ENCODE measurements around the gene FNBP1.

FNBP1 gene

GRCh38 chr9:130054325-130054786, 11.4 kb upstream of the FNBP1 start:
- CTCF ChIA-PET: interaction anchor here (0.6 kb wide), 4 partner anchors 139 to 264 kb away, joined by 3 to 4 read pairs (median 3); no protein-coding TSS in a partner anchor
- TF ChIP-seq ZNF19 (tag by site-specific recombination; IDR thresholded peaks at IDR 0.05; ENCODE audit: low read depth) (no peak), BCL11A (tag by site-specific recombination; IDR thresholded peaks at IDR 0.05; ENCODE audit: low read depth) (no peak), OVOL3 (tag by site-specific recombination; IDR thresholded peaks at IDR 0.05) (no peak), ZNF843 (tag by site-specific recombination; IDR thresholded peaks at IDR 0.05) (no peak), ZNF10 (tag by site-specific recombination; IDR thresholded peaks at IDR 0.05) (no peak), ZNF548 (tag by site-specific recombination; IDR thresholded peaks at IDR 0.05) (no peak), ZNF76 (tag by site-specific recombination; IDR thresholded peaks at IDR 0.05; ENCODE audit: borderline replicate concordance, low read depth) (no peak), SP2 (tag by site-specific recombination; IDR thresholded peaks at IDR 0.05) (no peak), ZNF416 (tag by site-specific recombination; IDR thresholded peaks at IDR 0.05) (no peak), ZNF785 (tag by site-specific recombination; IDR thresholded peaks at IDR 0.05) (no peak), ZNF449 (tag by site-specific recombination; IDR thresholded peaks at IDR 0.05) (no peak), ZFP41 (tag by site-specific recombination; IDR thresholded peaks at IDR 0.05; ENCODE audit: borderline replicate concordance) (no peak), ZNF223 (tag by site-specific recombination; IDR thresholded peaks at IDR 0.05) (no peak), REPIN1 (tag by site-specific recombination; IDR thresholded peaks at IDR 0.05; ENCODE audit: low read depth) (no peak), ZIC2 (tag by site-specific recombination; IDR thresholded peaks at IDR 0.05) (no peak), ZNF292 (tag by site-specific recombination; IDR thresholded peaks at IDR 0.05; ENCODE audit: borderline replicate concordance, low read depth) (no peak), KLF1 (tag by site-specific recombination; IDR thresholded peaks at IDR 0.05) (no peak), KLF10 (tag by site-specific recombination; IDR thresholded peaks at IDR 0.05) (no peak), ZNF837 (tag by site-specific recombination; IDR thresholded peaks at IDR 0.05) (no peak)
- POLR2A ChIA-PET: interaction anchor here (0.5 to 3.2 kb wide), 6 partner anchors 11 to 190 kb away, joined by 3 to 42 read pairs (median 6); partner anchors contain the start of gene FNBP1
- Histone ChIP-seq H3K4me1 (ENCODE audit: control insufficient read depth, insufficient read depth, low read length) (no peaks in the 10 kb centered on the region; the same call in 1 of the 2 replicates), H3K27ac (ENCODE audit: extremely low read depth, low read depth, low read length) (peak overlapping the region; percentile 79), H3K4me3 (ENCODE audit: low read depth, low read length) (peak overlapping the region; percentile 91), H3K36me3 (ENCODE audit: control insufficient read depth in 2 of 2, insufficient read depth in 1 of 2, low read length in 2 of 2) (peaks cover 0 to 3% of the 10 kb centered on the region in 2 experiments; a peak in 2 of 3 replicates), H3K9me3 (ENCODE audit: control insufficient read depth, insufficient read depth, low read depth, low read length) (no peaks in the 10 kb centered on the region)

- H3K27ac ChIP-seq (ENCODE audit: extremely low read depth, low read depth, low read length): peak within 1 kb of the TSS; percentile 79
- H3K36me3 ChIP-seq (ENCODE audit: control insufficient read depth in 2 of 2, insufficient read depth in 1 of 2, low read length in 2 of 2): peaks cover 0 to 2% of the 10 kb centered on the region in 2 experiments; a peak in 2 of 3 replicates
- POLR2A ChIA-PET: interaction anchor here (0.5 to 3.2 kb wide), 8 partner anchors 10 to 311 kb away, joined by 3 to 42 read pairs (median 4); partner anchors contain the start of gene FNBP1
- H3K4me3 ChIP-seq (ENCODE audit: low read depth, low read length): peak within 1 kb of the TSS; percentile 91
- CTCF ChIA-PET: interaction anchor here (0.6 to 1.5 kb wide), 8 partner anchors 12 to 656 kb away, joined by 3 to 5 read pairs (median 4); no protein-coding TSS in a partner anchor
- H3K4me1 ChIP-seq (ENCODE audit: control insufficient read depth, insufficient read depth, low read length): no peaks in the 10 kb centered on the region; the same call in 1 of the 2 replicates
- no peaks in the 10 kb centered on the region for H3K9me3 ChIP-seq (ENCODE audit: control insufficient read depth, insufficient read depth, low read depth, low read length)
- TF ChIP-seq ZNF169 (tag by site-specific recombination; IDR thresholded peaks at IDR 0.05): no peak
- TF ChIP-seq GLIS2 (tag by site-specific recombination; IDR thresholded peaks at IDR 0.05): peak; percentile 50; the same call in 1 of the 2 replicates
- TF ChIP-seq BCL11B (tag by site-specific recombination; IDR thresholded peaks at IDR 0.05; ENCODE audit: low read depth): peak; percentile 91
- TF ChIP-seq ZNF398 (tag by site-specific recombination; IDR thresholded peaks at IDR 0.05): no peak
- peak; percentile 80 for TF ChIP-seq ZBTB8A (tag by site-specific recombination; IDR thresholded peaks at IDR 0.05)
- TF ChIP-seq ZNF621 (tag by site-specific recombination; IDR thresholded peaks at IDR 0.05): no peak
- no peak for TF ChIP-seq ZNF175 (tag by site-specific recombination; IDR thresholded peaks at IDR 0.05)
- no peak for TF ChIP-seq ZNF596 (tag by site-specific recombination; IDR thresholded peaks at IDR 0.05)
- TF ChIP-seq ZNF391 (tag by site-specific recombination; IDR thresholded peaks at IDR 0.05; ENCODE audit: borderline replicate concordance, low read depth): no peak
- no peak for TF ChIP-seq ZNF146 (tag by site-specific recombination; IDR thresholded peaks at IDR 0.05)
- TF ChIP-seq GLI4 (tag by site-specific recombination; IDR thresholded peaks at IDR 0.05): no peak
- TF ChIP-seq ZNF600 (tag by site-specific recombination; IDR thresholded peaks at IDR 0.05): peak; percentile 42; the same call in 1 of the 2 replicates
- peak; percentile 46; the same call in 1 of the 2 replicates for TF ChIP-seq ZNF76 (tag by site-specific recombination; IDR thresholded peaks at IDR 0.05; ENCODE audit: borderline replicate concordance, low read depth)
- TF ChIP-seq PBX3 (CRISPR knock-in tag; IDR thresholded peaks at IDR 0.05): 0 out of 2 replicates have a peak, but pooled peaks have one; percentile 42
These were observed 10.7 kb upstream of the FNBP1 start, which contains the start of gene GPR107 for GRCh38 chr9:130053504-130054324. GPR107 (plus strand) TSS chr9:130053906; CDS start chr9:130053933, 27 bp downstream.
